ES-I3 (cell line): ENCODE measurements around the gene PTPRB.

Experiments used
- H3K36me3 ChIP-seq: 2 replicates; pipeline ENCODE4 v1.6.1; 2013; ENCODE audit warnings: mild to moderate bottlenecking, low read length, control low read depth, moderate library complexity; ENCODE audit not compliant: insufficient read depth
- H3K4me1 ChIP-seq: 2 replicates; pipeline ENCODE4 v1.6.1; 2013; ENCODE audit warnings: mild to moderate bottlenecking, control low read depth, low read length; ENCODE audit not compliant: insufficient read depth
- H3K9ac ChIP-seq: 2 replicates; pipeline ENCODE4 v1.6.1; 2013; ENCODE audit warnings: low read depth, mild to moderate bottlenecking, low read length, moderate library complexity
- H3K9me3 ChIP-seq: 2 replicates; pipeline ENCODE4 v1.6.1; 2013; ENCODE audit warnings: mild to moderate bottlenecking, low read length, moderate library complexity; ENCODE audit not compliant: control insufficient read depth, insufficient read depth

PTPRB gene

GRCh38 chr12:70627677-70628076 lies 9.6 kb downstream of the PTPRB start:
- Histone ChIP-seq H3K36me3 (no peaks in the 10 kb centered on the region), H3K9me3 (no peaks in the 10 kb centered on the region), H3K9ac (no peak overlapping the region), H3K4me1 (peaks cover 10% of the 10 kb centered on the region)

GRCh38 chr12:70626180-70626579 lies 11.0 kb downstream of the PTPRB start:
- Histone ChIP-seq H3K36me3 (no peaks in the 10 kb centered on the region), H3K9me3 (no peaks in the 10 kb centered on the region), H3K4me1 (peaks cover 10% of the 10 kb centered on the region), H3K9ac (no peak overlapping the region)

- Histone ChIP-seq H3K4me1 (peaks cover 15% of the 10 kb centered on the region), H3K9me3 (no peaks in the 10 kb centered on the region), H3K36me3 (no peaks in the 10 kb centered on the region), H3K9ac (no peak overlapping the region)
Measured at GRCh38 chr12:70619471-70620152, 17.6 kb downstream of the PTPRB start.

GRCh38 chr12:70618371-70618770 lies 18.9 kb downstream of the PTPRB start:
- H3K4me1 ChIP-seq: peaks cover 17% of the 10 kb centered on the region
- H3K36me3 ChIP-seq: no peaks in the 10 kb centered on the region
- H3K9me3 ChIP-seq: no peaks in the 10 kb centered on the region
- H3K9ac ChIP-seq: no peak overlapping the region

GRCh38 chr12:70617450-70617849 lies 19.8 kb downstream of the PTPRB start:
- Histone ChIP-seq H3K9me3 (no peaks in the 10 kb centered on the region), H3K36me3 (no peaks in the 10 kb centered on the region), H3K4me1 (peaks cover 17% of the 10 kb centered on the region), H3K9ac (no peak overlapping the region)

GRCh38 chr12:70615174-70615866 lies 21.9 kb downstream of the PTPRB start:
- Histone ChIP-seq H3K4me1 (peaks cover 17% of the 10 kb centered on the region), H3K9ac (no peak overlapping the region), H3K9me3 (no peaks in the 10 kb centered on the region), H3K36me3 (no peaks in the 10 kb centered on the region)

- H3K4me1 ChIP-seq: peaks cover 8% of the 10 kb centered on the region; the same call in 1 of the 2 replicates
- no peaks in the 10 kb centered on the region; the same call in 1 of the 2 replicates for H3K9me3 ChIP-seq
- H3K36me3 ChIP-seq: no peaks in the 10 kb centered on the region; the same call in 1 of the 2 replicates
- H3K9ac ChIP-seq: peak overlapping the region; percentile 65
Measured at GRCh38 chr12:70609739-70610491, 27.3 kb downstream of the PTPRB start.

DNA sequence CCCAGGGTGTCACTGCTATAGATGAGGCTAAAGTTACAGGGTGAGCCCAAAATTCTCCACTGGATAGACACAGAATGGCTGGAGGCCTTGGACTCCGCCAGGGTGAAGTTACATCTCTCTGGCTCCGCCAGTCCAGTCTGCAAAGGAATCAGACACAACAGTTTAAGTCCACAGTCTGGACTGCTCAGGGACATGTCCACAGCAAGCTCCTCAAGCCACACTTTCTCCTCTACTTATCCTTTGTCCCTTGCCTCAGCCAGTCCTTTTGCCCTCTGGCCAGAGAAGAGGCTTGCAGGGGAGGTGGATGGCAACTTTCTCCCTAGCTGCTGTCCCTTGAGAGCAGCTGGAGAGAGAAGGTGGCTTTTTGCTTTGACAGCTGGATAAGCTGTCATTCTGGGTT lies 28.0 kb downstream of the PTPRB start:
- Histone ChIP-seq H3K9me3 (peaks cover 5% of the 10 kb centered on the region; the same call in 1 of the 2 replicates), H3K4me1 (peaks cover 3% of the 10 kb centered on the region; the same call in 1 of the 2 replicates), H3K36me3 (no peaks in the 10 kb centered on the region; the same call in 1 of the 2 replicates), H3K9ac (peak overlapping the region; percentile 65; the same call in 1 of the 2 replicates)

DNA sequence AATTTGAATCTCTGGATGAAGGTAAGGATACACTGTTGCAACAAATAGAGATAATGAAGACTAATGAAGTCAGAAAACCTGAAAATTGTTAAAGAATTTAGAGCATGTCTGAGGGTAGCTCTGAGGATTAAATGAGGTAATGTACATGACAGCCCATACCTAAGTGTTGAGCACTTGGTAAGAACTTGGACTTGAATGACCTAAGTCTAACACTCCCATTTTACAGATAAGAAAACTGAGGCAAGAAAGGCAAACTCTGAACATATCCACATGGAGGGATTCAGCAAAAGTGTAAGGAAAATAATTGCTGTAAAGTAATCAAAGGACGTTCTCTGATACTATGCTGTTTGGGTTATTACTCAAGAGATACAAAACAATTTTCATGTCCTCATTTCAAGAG lies 29.0 kb downstream of the PTPRB start:
- H3K4me1 ChIP-seq: 0 out of 2 replicates have a peak, but pooled peaks cover 3% of the 10 kb centered on the region
- H3K9me3 ChIP-seq: peaks cover 5% of the 10 kb centered on the region; the same call in 1 of the 2 replicates
- no peak overlapping the region for H3K9ac ChIP-seq
- H3K36me3 ChIP-seq: no peaks in the 10 kb centered on the region; the same call in 1 of the 2 replicates

- H3K4me1 ChIP-seq: 0 out of 2 replicates have a peak, but pooled peaks cover 3% of the 10 kb centered on the region
- H3K36me3 ChIP-seq: no peaks in the 10 kb centered on the region; the same call in 1 of the 2 replicates
- H3K9me3 ChIP-seq: peaks cover 5% of the 10 kb centered on the region; the same call in 1 of the 2 replicates
- no peak overlapping the region for H3K9ac ChIP-seq
Measured at GRCh38 chr12:70607107-70607506, 30.1 kb downstream of the PTPRB start.

- Histone ChIP-seq H3K9ac (no peak overlapping the region), H3K36me3 (no peaks in the 10 kb centered on the region; the same call in 1 of the 2 replicates), H3K4me1 (0 out of 2 replicates have a peak, but pooled peaks cover 3% of the 10 kb centered on the region), H3K9me3 (peaks cover 5% of the 10 kb centered on the region; the same call in 1 of the 2 replicates)
Measured at GRCh38 chr12:70605976-70606375, 31.3 kb downstream of the PTPRB start.

GRCh38 chr12:70604662-70605061 lies 32.6 kb downstream of the PTPRB start:
- H3K36me3 ChIP-seq: no peaks in the 10 kb centered on the region; the same call in 1 of the 2 replicates

GRCh38 chr12:70603044-70603443 lies 34.2 kb downstream of the PTPRB start:
- no peaks in the 10 kb centered on the region for H3K4me1 ChIP-seq
- H3K9me3 ChIP-seq: peaks cover 5% of the 10 kb centered on the region; the same call in 1 of the 2 replicates
- no peak overlapping the region for H3K9ac ChIP-seq
- H3K36me3 ChIP-seq: no peaks in the 10 kb centered on the region; the same call in 1 of the 2 replicates

More at GRCh38 chr12:70604662-70605061, 32.6 kb downstream of the PTPRB start:
- Histone ChIP-seq H3K4me1 (0 out of 2 replicates have a peak, but pooled peaks cover 3% of the 10 kb centered on the region), H3K9me3 (peaks cover 5% of the 10 kb centered on the region; the same call in 1 of the 2 replicates), H3K9ac (no peak overlapping the region)
